GM13976 (cell line): ENCODE measurements around the gene SLC39A10.

ENCODE experiments used
- DNase-seq: peaks from one replicate; pipeline ENCODE4 v3.0.0; 2012; ENCODE audit warnings: low spot score
- CTCF ChIP-seq: IDR thresholded peaks from 2 replicates; pipeline ENCODE4 v1.5.1; 2012; ENCODE audit warnings: borderline replicate concordance, mild to moderate bottlenecking; ENCODE audit not compliant: insufficient read depth; ENCODE audit errors: extremely low read depth, missing control alignments, control extremely low read depth
- in situ Hi-C: fragments of 300-500 bp; cut with MboI; formaldehyde crosslinking; loops from one replicate; pipeline ENCODE4 v1.12.0; 2022; ENCODE audit warnings: low sequenced_read_pairs, mixed read lengths, inconsistent platforms; ENCODE audit not compliant: unreplicated experiment

Gene SLC39A10

GRCh38 chr2:195709901-195710806, 53.1 kb downstream of the SLC39A10 start:
- in situ Hi-C loops, result no loop called here
- no peak for DNase-seq
- TF ChIP-seq CTCF, result no peak

GRCh38 chr2:195711478-195711877, 54.5 kb downstream of the SLC39A10 start:
- in situ Hi-C loops, result no loop called here
- no peak for DNase-seq
- no peak for TF ChIP-seq CTCF

GRCh38 chr2:195716466-195716865, 59.4 kb downstream of the SLC39A10 start:
- TF ChIP-seq CTCF, result no peak
- DNase-seq, result no peak
- in situ Hi-C loops, result no loop called here

- DNase-seq, result no peak
- no peak for TF ChIP-seq CTCF
- in situ Hi-C loops, result no loop called here
Measured at GRCh38 chr2:195721042-195721441, 64.0 kb downstream of the SLC39A10 start.

- in situ Hi-C loops, result no loop called here
- no peak for DNase-seq
- TF ChIP-seq CTCF, result no peak
Measured at GRCh38 chr2:195722075-195722474, 65.0 kb downstream of the SLC39A10 start.

- no peak for DNase-seq
- in situ Hi-C loops, result no loop called here
- TF ChIP-seq CTCF, result no peak
Measured at GRCh38 chr2:195727106-195727505, 70.1 kb downstream of the SLC39A10 start.
